DOHH2 (cell line): ENCODE results near the gene KCTD1.
A peak's percentile ranks its signal among the peaks of the same experiment; 100 is the strongest.

Source experiments
- CTCF ChIP-seq: fragments of 200-600 bp; sonication (generic); IDR thresholded peaks from one replicate; pipeline ENCODE4 v1.5.1; 2014; ENCODE audit warnings: antibody characterized with exemption, mild to moderate bottlenecking, low read depth, low read length; ENCODE audit not compliant: poor library complexity, severe bottlenecking
- EZH2phosphoT487 ChIP-seq: fragments of 200-600 bp; sonication (generic); IDR thresholded peaks from 2 replicates; pipeline ENCODE4 v1.6.1; 2017; ENCODE audit warnings: borderline replicate concordance, mild to moderate bottlenecking, antibody characterized with exemption, low read length, moderate library complexity, mixed read lengths

GRCh38 chr18:26405190-26405801 lies 143.1 kb downstream of the KCTD1 start:
- TF ChIP-seq CTCF (peak; percentile 48), EZH2phosphoT487 (no peak)
